ENCODE data around the gene PTP4A1.

DNA sequence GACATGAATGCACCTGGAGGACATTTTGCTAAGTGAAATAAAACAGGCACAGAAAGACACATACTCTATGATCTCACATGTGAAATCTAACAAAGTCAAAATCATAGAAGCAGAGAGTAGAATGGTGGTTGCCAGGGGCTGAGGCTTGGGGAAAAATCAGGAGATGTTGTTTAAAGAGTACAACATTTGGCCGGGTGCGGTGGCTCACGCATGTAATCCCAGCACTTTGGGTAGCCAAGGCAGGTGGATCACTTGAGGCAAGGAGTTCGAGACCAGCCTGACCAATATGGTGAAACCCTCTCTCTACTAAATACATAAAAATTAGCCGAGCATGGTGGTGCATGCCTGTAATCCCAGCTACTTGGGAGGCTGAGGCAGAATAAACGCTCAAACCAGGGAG, 26.0 kb upstream of the PTP4A1 start:
- no peak for TF ChIP-seq EZH2 (IDR thresholded peaks at IDR 0.05)
- TF ChIP-seq POLR2AphosphoS5 (IDR thresholded peaks at IDR 0.05; ENCODE audit: borderline replicate concordance, low read depth, low read length), result no peak
- TF ChIP-seq FOXP2 (optimal IDR thresholded peaks at IDR 0.05; ENCODE audit: control extremely low read depth, extremely low read length, insufficient read depth), result no peak
